Fibroblast of gingiva (primary cell): ENCODE measurements around the gene ITGA2.

Experiments used
- DNase-seq: peaks from one replicate; pipeline ENCODE4 v3.0.0-alpha.2; 2011; ENCODE audit warnings: low read depth

ITGA2 gene

DNA sequence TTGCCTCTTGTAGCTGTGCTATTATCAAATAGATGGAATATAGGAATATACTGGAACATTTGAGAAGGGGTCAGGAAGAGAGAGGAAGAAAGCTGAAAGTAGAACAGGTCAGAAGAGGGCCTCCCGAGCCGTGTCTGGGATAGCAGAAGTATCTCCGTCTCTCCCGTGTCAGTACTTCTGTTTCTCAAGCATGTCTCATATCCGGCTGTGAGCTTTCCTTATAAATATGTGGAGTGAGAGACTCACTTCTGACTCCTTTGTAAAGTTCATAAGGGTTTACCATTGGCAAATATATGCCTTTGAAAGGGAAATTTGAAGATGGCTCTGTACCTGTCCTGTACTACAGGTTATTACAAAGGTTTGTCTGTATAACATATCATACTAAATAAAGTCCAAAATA is 70.1 kb downstream of the ITGA2 start:
- no peak for DNase-seq

GRCh38 chr5:53063176-53063575 is 74.0 kb downstream of the ITGA2 start:
- DNase-seq = no peak

- no peak for DNase-seq
Observed at GRCh38 chr5:53063791-53064190, 74.6 kb downstream of the ITGA2 start.

GRCh38 chr5:53066088-53066487 is 76.9 kb downstream of the ITGA2 start:
- no peak for DNase-seq

DNA sequence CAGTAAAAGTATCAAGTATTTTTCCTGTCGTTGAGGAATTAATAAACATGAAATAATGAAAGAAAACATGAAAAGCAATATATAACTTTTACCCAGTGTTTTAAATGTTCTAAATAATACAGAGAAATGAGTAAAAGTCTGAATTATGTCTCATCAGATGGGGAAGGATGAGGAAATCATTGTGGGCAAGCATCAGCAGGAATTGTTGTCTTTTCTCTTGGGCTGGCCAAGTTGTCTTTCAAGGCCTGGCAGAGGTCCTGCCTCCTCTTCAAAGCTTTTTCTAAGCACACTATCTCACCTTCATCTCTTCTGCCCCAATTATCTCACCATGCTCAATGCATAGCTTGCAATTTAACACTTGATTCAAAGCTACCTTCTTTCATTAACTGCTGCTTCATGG is 78.5 kb downstream of the ITGA2 start:
- DNase-seq = peak; percentile 6

- no peak for DNase-seq
Observed at GRCh38 chr5:53068291-53068836, 79.2 kb downstream of the ITGA2 start.

GRCh38 chr5:53069626-53070025 is 80.5 kb downstream of the ITGA2 start:
- DNase-seq = peak; percentile 15

- peak; percentile 21 for DNase-seq
Observed at GRCh38 chr5:53071298-53071697, 82.1 kb downstream of the ITGA2 start.

DNA sequence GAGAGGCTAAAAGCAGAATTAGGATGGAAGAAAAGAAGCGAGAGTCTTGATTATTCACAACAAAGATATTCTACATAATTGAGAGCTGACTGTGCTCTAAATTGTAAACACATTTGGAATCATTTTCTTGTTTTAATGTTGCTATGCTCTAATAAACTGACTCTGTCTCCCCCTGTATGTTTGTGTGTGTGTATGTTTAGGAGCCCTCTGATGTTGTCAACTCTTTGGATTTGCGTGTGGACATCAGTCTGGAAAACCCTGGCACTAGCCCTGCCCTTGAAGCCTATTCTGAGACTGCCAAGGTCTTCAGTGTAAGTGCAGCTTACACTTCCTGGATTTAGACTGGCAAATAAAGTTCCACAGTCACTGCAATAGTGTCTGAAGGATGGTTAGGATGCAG is 82.6 kb downstream of the ITGA2 start:
- peak; percentile 83 for DNase-seq

DNA sequence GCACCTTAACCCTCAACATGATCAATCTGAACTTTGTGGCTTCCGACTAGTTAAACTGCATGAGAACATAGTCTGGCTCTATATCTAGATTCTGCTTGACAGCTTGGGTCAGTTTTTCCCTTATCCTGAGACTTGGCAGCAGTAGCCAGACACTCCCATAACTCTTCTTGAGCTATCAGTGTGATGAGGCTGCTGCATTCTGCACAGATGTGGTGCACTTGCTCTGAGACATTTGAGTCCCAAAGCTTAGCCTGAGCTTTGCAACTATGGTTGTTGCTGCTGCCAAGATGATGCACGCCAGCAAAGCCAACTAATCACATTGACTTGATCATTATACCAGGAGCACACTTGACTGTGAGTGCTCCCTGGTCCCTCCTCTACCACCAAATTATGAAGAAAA is 84.2 kb downstream of the ITGA2 start:
- DNase-seq = peak; percentile 3

- DNase-seq = peak; percentile 6
Observed at GRCh38 chr5:53076014-53076583, 86.9 kb downstream of the ITGA2 start.

DNA sequence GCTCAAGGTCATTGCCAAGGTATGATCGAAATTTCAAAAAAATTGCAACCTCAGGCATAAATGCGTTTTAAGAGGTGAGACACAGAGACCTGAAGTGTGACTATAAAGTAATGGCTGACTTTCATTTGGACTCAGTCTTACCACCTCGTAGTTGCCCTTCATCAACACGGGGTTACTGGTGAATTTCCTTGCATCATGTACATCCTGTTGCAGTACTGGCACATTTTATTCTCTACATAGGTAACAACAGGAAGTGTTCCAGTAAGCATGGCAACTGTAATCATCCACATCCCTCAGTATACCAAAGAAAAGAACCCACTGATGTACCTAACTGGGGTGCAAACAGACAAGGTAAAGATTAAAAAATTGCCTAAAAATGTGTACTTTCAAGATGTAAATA is 91.1 kb downstream of the ITGA2 start:
- DNase-seq = no peak

GRCh38 chr5:53083927-53084326 is 94.8 kb downstream of the ITGA2 start:
- DNase-seq = no peak

GRCh38 chr5:53084546-53085255 is 95.5 kb downstream of the ITGA2 start:
- no peak for DNase-seq

- no peak for DNase-seq
Observed at GRCh38 chr5:53087171-53087570, 98.0 kb downstream of the ITGA2 start.

DNA sequence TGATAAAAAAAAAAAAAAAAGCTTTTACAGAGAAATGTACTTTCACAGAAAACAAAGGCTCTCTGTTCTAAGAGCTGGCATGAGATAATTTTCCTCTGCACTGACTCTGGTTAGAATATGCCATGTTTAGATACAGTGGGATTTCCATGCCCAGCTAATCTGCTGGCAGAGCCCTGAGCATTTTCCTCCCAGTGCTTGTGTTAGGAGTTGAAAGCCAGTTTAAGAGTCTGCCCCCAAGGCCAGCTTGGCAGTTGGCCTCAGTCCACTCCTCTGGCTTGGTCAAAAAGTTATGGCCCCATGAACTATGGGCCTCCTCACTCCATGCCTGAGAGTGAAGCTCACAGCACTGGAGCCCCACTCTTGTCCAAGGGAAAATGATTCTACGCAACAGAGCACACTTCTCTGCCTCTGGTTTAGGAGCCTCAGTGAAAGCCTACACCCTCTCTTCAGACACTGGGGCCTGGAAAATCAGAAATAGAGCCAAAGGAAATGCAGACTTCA is 98.5 kb downstream of the ITGA2 start:
- no peak for DNase-seq

- no peak for DNase-seq
Observed at GRCh38 chr5:53089481-53089991, 100.4 kb downstream of the ITGA2 start.

GRCh38 chr5:53090229-53090628 is 101.1 kb downstream of the ITGA2 start:
- DNase-seq = no peak

DNA sequence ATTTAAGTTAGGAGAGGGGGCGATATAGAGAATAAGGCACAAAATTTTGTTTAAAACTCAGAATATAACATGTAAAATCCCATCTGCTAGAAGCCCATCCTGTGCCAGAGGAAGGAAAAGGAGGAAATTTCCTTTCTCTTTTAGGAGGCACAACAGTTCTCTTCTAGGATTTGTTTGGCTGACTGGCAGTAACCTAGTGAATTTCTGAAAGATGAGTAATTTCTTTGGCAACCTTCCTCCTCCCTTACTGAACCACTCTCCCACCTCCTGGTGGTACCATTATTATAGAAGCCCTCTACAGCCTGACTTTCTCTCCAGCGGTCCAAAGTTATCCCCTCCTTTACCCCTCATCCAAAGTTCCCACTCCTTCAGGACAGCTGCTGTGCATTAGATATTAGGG is 102.1 kb downstream of the ITGA2 start:
- DNase-seq = peak; percentile 38

DNA sequence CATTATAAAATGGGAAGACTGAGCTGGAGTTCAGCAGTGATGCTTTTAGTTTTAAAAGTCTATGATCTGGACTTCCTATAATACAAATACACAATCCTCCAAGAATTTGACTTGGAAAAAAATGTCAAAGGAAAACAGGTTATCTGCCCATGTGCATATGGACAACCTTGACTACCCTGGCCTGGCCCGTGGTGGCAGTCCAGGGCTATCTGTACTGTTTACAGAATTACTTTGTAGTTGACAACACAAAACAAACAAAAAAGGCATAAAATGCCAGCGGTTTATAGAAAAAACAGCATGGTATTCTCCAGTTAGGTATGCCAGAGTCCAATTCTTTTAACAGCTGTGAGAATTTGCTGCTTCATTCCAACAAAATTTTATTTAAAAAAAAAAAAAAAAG is 103.1 kb downstream of the ITGA2 start:
- DNase-seq = no peak

GRCh38 chr5:53095217-53095616 is 106.1 kb downstream of the ITGA2 start:
- no peak for DNase-seq

DNA sequence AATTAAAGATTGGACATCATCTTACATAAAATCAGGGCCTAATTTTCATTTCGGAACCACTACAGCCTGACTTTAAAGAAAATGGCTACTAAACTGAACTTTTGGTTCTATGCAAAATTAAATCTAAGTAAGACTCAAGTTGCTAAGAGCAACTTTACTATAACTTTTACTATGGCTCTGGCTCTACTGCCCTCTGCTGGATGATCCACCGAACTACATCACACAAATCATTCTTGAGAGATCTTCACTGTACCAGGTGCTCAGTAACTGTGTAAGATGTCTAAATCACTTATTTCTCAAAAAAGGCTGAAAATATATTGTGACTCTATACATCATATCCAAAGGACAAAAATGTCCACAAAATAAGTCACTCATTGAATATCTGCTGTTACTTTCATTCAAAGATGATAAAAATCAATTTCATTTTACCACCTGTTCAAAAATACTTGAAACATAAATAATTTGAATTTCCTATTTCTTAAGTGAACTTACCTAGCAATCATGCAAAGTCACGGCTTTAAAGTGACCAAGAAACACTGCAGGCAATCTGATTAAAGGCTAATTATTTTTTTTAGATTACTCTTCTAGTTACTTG is 106.9 kb downstream of the ITGA2 start:
- peak; percentile 49 for DNase-seq

DNA sequence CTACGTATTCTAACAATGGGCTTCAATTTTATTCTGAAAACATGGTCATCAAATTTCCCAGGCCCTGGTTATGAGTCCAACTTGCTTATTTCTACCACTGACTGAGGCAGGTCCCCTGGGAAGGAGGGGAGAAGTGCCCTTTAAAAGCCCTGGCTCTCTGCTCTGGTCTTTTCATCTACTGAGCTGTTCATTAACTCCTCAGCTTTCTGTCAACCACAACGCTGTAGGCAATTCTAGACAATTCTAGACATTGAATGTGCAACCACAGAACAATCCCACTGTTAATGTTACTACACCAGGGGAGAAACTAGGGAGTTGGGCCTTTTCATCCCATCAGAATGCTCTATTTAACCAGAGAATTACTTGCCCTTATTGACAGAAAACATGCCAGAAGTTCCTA is 110.4 kb downstream of the ITGA2 start:
- no peak for DNase-seq
